ENCODE results near the gene SDF4. TPM values are rescaled to one million over a fixed set of nuclear protein-coding genes. Genes with fewer than 3 reads are reported as not detected.

Gene SDF4
- total and polyA plus RNA-seq, 8 donors: 50.3 to 404 (median 63.6) TPM

GRCh38 chr1:1171546-1172340 is 60.1 kb downstream of the SDF4 start:
- no peak overlapping the region for H3K4me3 ChIP-seq
- intact Hi-C loops (cut with DNase I; ENCODE audit: low total_unique reads): loop anchor here (5.0 to 10.0 kb wide), 2 partner anchors 49 to 53 kb away; no protein-coding TSS in a partner anchor
- DNase-seq: peak in 1 of 2 donors; percentile 25
- no peaks in the 10 kb centered on the region for H3K9me3 ChIP-seq
- peak overlapping the region in 3 of 5 donors; percentile 9 to 62 (median 20) for H3K27ac ChIP-seq
- WGBS, 5 donors: 60 to 73% (median 64%) methylated on average over 21 to 33 of the region's 33 CpGs
- H3K36me3 ChIP-seq: peaks cover 0 to 17% (median 3%) of the 10 kb centered on the region in 4 donors
- no peak for TF ChIP-seq CTCF (IDR thresholded peaks at IDR 0.05)
- no peak for TF ChIP-seq POLR2AphosphoS5 (IDR thresholded peaks at IDR 0.05)
- TF ChIP-seq EP300 (IDR thresholded peaks at IDR 0.05): no peak
- no peak for TF ChIP-seq POLR2A (IDR thresholded peaks at IDR 0.05)
- peaks cover 6 to 54% (median 40%) of the 10 kb centered on the region in 4 donors for H3K4me1 ChIP-seq
- H3K27me3 ChIP-seq: peaks cover 3 to 95% (median 33%) of the 10 kb centered on the region in 3 donors

- Histone ChIP-seq H3K36me3 (peaks cover 0 to 17% (median 3%) of the 10 kb centered on the region in 4 donors), H3K4me3 (no peak overlapping the region), H3K4me1 (peaks cover 11 to 60% (median 46%) of the 10 kb centered on the region in 4 donors), H3K27ac (peak overlapping the region in 2 of 5 donors; percentile 20 to 62), H3K27me3 (peaks cover 3 to 95% (median 35%) of the 10 kb centered on the region in 3 donors), H3K9me3 (no peaks in the 10 kb centered on the region)
- TF ChIP-seq POLR2AphosphoS5 (IDR thresholded peaks at IDR 0.05) (no peak), CTCF (IDR thresholded peaks at IDR 0.05) (no peak), EP300 (IDR thresholded peaks at IDR 0.05) (no peak), POLR2A (IDR thresholded peaks at IDR 0.05) (no peak)
- intact Hi-C loops (cut with DNase I; ENCODE audit: low total_unique reads): loop anchor here (5.0 to 10.0 kb wide), 2 partner anchors 49 to 54 kb away; no protein-coding TSS in a partner anchor
- no peak for DNase-seq
- 52 to 67% (median 61%) methylated on average over 12 of the region's 12 CpGs; no CpG with 5 or more reads in 1 of the 5 donors for WGBS, 5 donors
These were observed 60.6 kb downstream of the SDF4 start for GRCh38 chr1:1171161-1171545.

GRCh38 chr1:1170215-1171091 is 61.3 kb downstream of the SDF4 start:
- Histone ChIP-seq H3K4me3 (no peak overlapping the region), H3K27ac (peak overlapping the region in 3 of 5 donors; percentile 5 to 62 (median 20)), H3K36me3 (peaks cover 0 to 17% (median 3%) of the 10 kb centered on the region in 4 donors), H3K4me1 (peaks cover 16 to 63% (median 50%) of the 10 kb centered on the region in 4 donors), H3K27me3 (peaks cover 3 to 95% (median 40%) of the 10 kb centered on the region in 3 donors), H3K9me3 (no peaks in the 10 kb centered on the region)
- no peak for TF ChIP-seq POLR2AphosphoS5 (IDR thresholded peaks at IDR 0.05)
- 36 to 45% (median 44%) methylated on average over 19 to 26 of the region's 26 CpGs for WGBS, 5 donors
- intact Hi-C loops (cut with DNase I; ENCODE audit: low total_unique reads): loop anchor here (5.0 to 10.0 kb wide), 2 partner anchors 48 to 54 kb away; no protein-coding TSS in a partner anchor
- DNase-seq: peak in 1 of 2 donors; percentile 29

GRCh38 chr1:1169429-1170214 is 62.2 kb downstream of the SDF4 start:
- DNase-seq: peak in 1 of 2 donors; percentile 20
- Histone ChIP-seq H3K27me3 (peaks cover 3 to 100% (median 40%) of the 10 kb centered on the region in 3 donors), H3K27ac (peak overlapping the region in 2 of 5 donors; percentile 20 to 33), H3K4me3 (no peak overlapping the region), H3K36me3 (peaks cover 0 to 17% (median 3%) of the 10 kb centered on the region in 4 donors), H3K9me3 (no peaks in the 10 kb centered on the region), H3K4me1 (peaks cover 20 to 63% (median 50%) of the 10 kb centered on the region in 4 donors)
- WGBS, 5 donors: 60 to 68% (median 64%) methylated on average over 18 to 32 of the region's 32 CpGs
- intact Hi-C loops (cut with DNase I; ENCODE audit: low total_unique reads): loop anchor here (5.0 to 10.0 kb wide), 2 partner anchors 47 to 55 kb away; no protein-coding TSS in a partner anchor
- TF ChIP-seq CTCF (IDR thresholded peaks at IDR 0.05) (no peak), POLR2AphosphoS5 (IDR thresholded peaks at IDR 0.05) (no peak), EP300 (IDR thresholded peaks at IDR 0.05) (no peak), POLR2A (IDR thresholded peaks at IDR 0.05) (no peak)

All from stomach (tissue), 9 donors.